ENCODE measurements around the gene SORCS3. TPM values are rescaled to one million over a fixed set of nuclear protein-coding genes. Genes with fewer than 3 reads are reported as not detected.

SORCS3 gene
- total RNA-seq, 4 donors from 2014 or later = 0.12 to 0.32 (median 0.15) TPM; not detected in 1

GRCh38 chr10:104981995-104982394, 340.9 kb downstream of the SORCS3 start:
- TF ChIP-seq CTCF (IDR thresholded peaks at IDR 0.05) (no peak), POLR2A (IDR thresholded peaks at IDR 0.05) (no peak)
- WGBS, 2 donors = 74 to 76% methylated on average over 4 of the region's 4 CpGs
- H3K4me3 ChIP-seq (ENCODE audit: low read depth, poor library complexity, severe bottlenecking) = no peak overlapping the region
- intact Hi-C loops (cut with DNase I; ENCODE audit: low total_unique reads) = no loop called here
- no peak for DNase-seq (ENCODE audit: low spot score in 2 of 2)

GRCh38 chr10:104988686-104989085, 347.6 kb downstream of the SORCS3 start:
- TF ChIP-seq CTCF (IDR thresholded peaks at IDR 0.05) = no peak
- no peak for TF ChIP-seq POLR2A (IDR thresholded peaks at IDR 0.05)
- DNase-seq (ENCODE audit: low spot score in 2 of 2) = no peak
- intact Hi-C loops (cut with DNase I; ENCODE audit: low total_unique reads) = no loop called here
- H3K4me3 ChIP-seq (ENCODE audit: low read depth, poor library complexity, severe bottlenecking) = no peak overlapping the region
- WGBS, 2 donors = 79 to 80% methylated on average over 1 of the region's 1 CpG

GRCh38 chr10:104989880-104990279, 348.8 kb downstream of the SORCS3 start:
- no peak for TF ChIP-seq CTCF (IDR thresholded peaks at IDR 0.05)
- no peak for TF ChIP-seq POLR2A (IDR thresholded peaks at IDR 0.05)
- intact Hi-C loops (cut with DNase I; ENCODE audit: low total_unique reads) = no loop called here
- H3K4me3 ChIP-seq (ENCODE audit: low read depth, poor library complexity, severe bottlenecking) = no peak overlapping the region
- DNase-seq (ENCODE audit: low spot score in 2 of 2) = no peak

- intact Hi-C loops (cut with DNase I; ENCODE audit: low total_unique reads) = no loop called here
- no peak for DNase-seq (ENCODE audit: low spot score in 2 of 2)
- no peak overlapping the region for H3K4me3 ChIP-seq (ENCODE audit: low read depth, poor library complexity, severe bottlenecking)
- TF ChIP-seq POLR2A (IDR thresholded peaks at IDR 0.05) (no peak), CTCF (IDR thresholded peaks at IDR 0.05) (no peak)
- WGBS, 2 donors = 73 to 79% methylated on average over 6 of the region's 6 CpGs
These were observed 352.0 kb downstream of the SORCS3 start for GRCh38 chr10:104993085-104993484.

- WGBS, 2 donors = 59 to 71% methylated on average over 2 of the region's 2 CpGs
- H3K4me3 ChIP-seq (ENCODE audit: low read depth, poor library complexity, severe bottlenecking) = no peak overlapping the region
- intact Hi-C loops (cut with DNase I; ENCODE audit: low total_unique reads) = no loop called here
- TF ChIP-seq CTCF (IDR thresholded peaks at IDR 0.05) = no peak
- no peak for TF ChIP-seq POLR2A (IDR thresholded peaks at IDR 0.05)
- DNase-seq (ENCODE audit: low spot score in 2 of 2) = no peak
These were observed 360.2 kb downstream of the SORCS3 start for GRCh38 chr10:105001269-105001668.

- intact Hi-C loops (cut with DNase I; ENCODE audit: low total_unique reads) = no loop called here
- 47 to 83% methylated on average over 2 of the region's 2 CpGs for WGBS, 2 donors
- TF ChIP-seq POLR2A (IDR thresholded peaks at IDR 0.05) (no peak), CTCF (IDR thresholded peaks at IDR 0.05) (no peak)
- DNase-seq (ENCODE audit: low spot score in 2 of 2) = no peak
- H3K4me3 ChIP-seq (ENCODE audit: low read depth, poor library complexity, severe bottlenecking) = no peak overlapping the region
These were observed 369.5 kb downstream of the SORCS3 start for GRCh38 chr10:105010411-105011121.

All from lower leg skin (tissue), 4 donors.